Keratinocyte (primary cell): ENCODE data around the gene ATG2B. TPM values are rescaled to one million over a fixed set of nuclear protein-coding genes. Genes with fewer than 3 reads are reported as not detected.

Source experiments
- DNase-seq: peaks from one replicate; pipeline ENCODE4 v3.0.0-alpha.2; 2011; ENCODE audit warnings: low read depth, missing footprints, low spot score
- FAIRE-seq: peaks from 2 replicates; lab custom pipeline; 2011; peaks lifted over from hg19 to GRCh38; lab: Jason Lieb, UNC
- H2AFZ ChIP-seq: 2 replicates; pipeline ENCODE4 v1.6.0; 2012; ENCODE audit warnings: low read length, control low read depth, inconsistent platforms; ENCODE audit not compliant: control insufficient read depth
- H3K27ac ChIP-seq: 2 replicates; pipeline ENCODE4 v1.5.1; 2011; ENCODE audit warnings: low read length; ENCODE audit not compliant: control insufficient read depth, insufficient read depth
- H3K27me3 ChIP-seq: 3 replicates; pipeline ENCODE4 v1.6.0; 2011; ENCODE audit warnings: low read length; ENCODE audit not compliant: control insufficient read depth, insufficient read depth; ENCODE audit errors: extremely low read depth
- H3K36me3 ChIP-seq, 2 experiments: 2 replicates in 1 of 2; 3 replicates in 1 of 2; pipeline ENCODE4 v1.5.1; 2011; ENCODE audit warnings: low read length in 2 of 2, mild to moderate bottlenecking in 1 of 2; ENCODE audit not compliant: control insufficient read depth in 2 of 2, insufficient read depth in 2 of 2; ENCODE audit errors: extremely low read depth in 1 of 2
- H3K4me1 ChIP-seq: 3 replicates; pipeline ENCODE4 v1.5.1; 2011; ENCODE audit warnings: low read length; ENCODE audit not compliant: control insufficient read depth, insufficient read depth; ENCODE audit errors: extremely low read depth
- H3K4me2 ChIP-seq: 3 replicates; pipeline ENCODE4 v1.6.0; 2011; ENCODE audit warnings: low read depth, low read length; ENCODE audit not compliant: control insufficient read depth, insufficient read depth; ENCODE audit errors: extremely low read depth
- H3K4me3 ChIP-seq, 3 experiments: fragments of 200-600 bp in 1 of 3; sonication (generic) in 1 of 3; 2 replicates in 2 of 3; 3 replicates in 1 of 3; pipeline ENCODE4 v1.5.1; 2011 to 2016; ENCODE audit warnings: low read length in 3 of 3, mild to moderate bottlenecking in 3 of 3, control low read depth in 2 of 3, inconsistent platforms in 1 of 3, low read depth in 1 of 3, mixed read lengths in 1 of 3, mixed run types in 1 of 3, moderate library complexity in 1 of 3; ENCODE audit not compliant: control insufficient read depth in 2 of 3, insufficient read depth in 2 of 3; ENCODE audit errors: extremely low read depth in 1 of 3
- H3K79me2 ChIP-seq: 2 replicates; pipeline ENCODE4 v1.6.0; 2012; ENCODE audit warnings: low read length; ENCODE audit not compliant: control insufficient read depth, insufficient read depth
- H3K9ac ChIP-seq: 3 replicates; pipeline ENCODE4 v1.6.0; 2011; ENCODE audit warnings: low read length; ENCODE audit not compliant: control insufficient read depth, insufficient read depth; ENCODE audit errors: extremely low read depth
- H3K9me1 ChIP-seq: 3 replicates; pipeline ENCODE4 v1.6.0; 2011; ENCODE audit warnings: low read length; ENCODE audit not compliant: control insufficient read depth, insufficient read depth; ENCODE audit errors: extremely low read depth
- H3K9me3 ChIP-seq: 2 replicates; pipeline ENCODE4 v1.5.1; 2012; ENCODE audit warnings: low read depth, low read length; ENCODE audit not compliant: control insufficient read depth
- H4K20me1 ChIP-seq: 3 replicates; pipeline ENCODE4 v1.6.0; 2011; ENCODE audit warnings: low read length; ENCODE audit not compliant: control insufficient read depth, insufficient read depth; ENCODE audit errors: extremely low read depth
- EZH2 ChIP-seq: IDR thresholded peaks from one replicate; pipeline ENCODE4 v1.6.1; 2012; ENCODE audit warnings: inconsistent platforms, mild to moderate bottlenecking, low read length, moderate library complexity
- dilution Hi-C: fragments of 300-500 bp; cut with MboI; formaldehyde crosslinking; loops from one replicate; pipeline ENCODE4 v1.7.0; 2020; ENCODE audit warnings: low sequenced_read_pairs; ENCODE audit not compliant: extremely low pct_ligation_motif_present
- polyA plus RNA-seq, 5 experiments: library from polyadenylated mRNA; depleted of rRNA in 3 of 5; stranded (reverse) in 3 of 5; stranded (forward) in 1 of 5; unstranded in 1 of 5; fragments of >200 nt; gene quantifications; 1 replicate in 1 of 5; 2 replicates in 3 of 5; 3 replicates in 1 of 5; pipeline versions ENCODE4 v1.2.1 to v1.2.3, GENCODE V29; 2011 to 2012; ENCODE audit warnings: missing spikeins in 2 of 5, low read depth in 1 of 5, low replicate concordance in 1 of 5
- TF ChIP-seq, protein P1 (sequence below), 3 experiments: IDR thresholded peaks in 1 of 3; conservative IDR thresholded peaks in 1 of 3; optimal IDR thresholded peaks in 1 of 3; 2 replicates in 2 of 3; 3 replicates in 1 of 3; pipeline versions ENCODE3 to v1.5.1; 2011; ENCODE audit warnings: low read length in 3 of 3, mild to moderate bottlenecking in 3 of 3, moderate library complexity in 2 of 3, control low read depth in 1 of 3, inconsistent platforms in 1 of 3; ENCODE audit not compliant: insufficient read depth in 2 of 3; ENCODE audit errors: extremely low read depth in 1 of 3

The ATG2B gene
- polyA plus RNA-seq, 1 donor (not counting 4 experiments of a cell fraction or from before 2014, with no cell fraction given), result 11.4 TPM

DNA sequence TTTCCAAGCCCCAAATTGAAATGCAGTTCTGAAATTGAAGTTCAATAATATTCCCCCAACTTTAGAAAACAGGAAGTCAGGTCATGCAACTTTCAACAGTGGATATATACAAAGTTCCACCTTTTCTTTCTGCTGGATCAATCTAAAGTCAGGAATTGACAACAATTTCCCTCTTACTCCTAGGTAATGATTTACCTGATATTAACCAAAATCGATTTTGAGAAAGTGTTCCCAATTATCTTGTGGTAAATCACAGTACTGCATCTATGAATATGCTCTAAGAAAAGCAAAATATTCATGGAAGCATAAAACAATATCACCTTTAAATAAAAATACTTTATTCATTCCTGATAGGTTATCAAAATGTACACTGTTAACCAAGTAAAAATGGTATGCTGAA is 78.7 kb downstream of the ATG2B start:
- no peak overlapping the region for H2AFZ ChIP-seq
- no peaks in the 10 kb centered on the region for H3K79me2 ChIP-seq
- dilution Hi-C loops, result no loop called here
- peaks cover 5 to 15% of the 10 kb centered on the region in 2 experiments for H3K36me3 ChIP-seq
- DNase-seq (no peak), FAIRE-seq (no peak)
- TF ChIP-seq EZH2, result no peak
- TF ChIP-seq, protein P1, sequence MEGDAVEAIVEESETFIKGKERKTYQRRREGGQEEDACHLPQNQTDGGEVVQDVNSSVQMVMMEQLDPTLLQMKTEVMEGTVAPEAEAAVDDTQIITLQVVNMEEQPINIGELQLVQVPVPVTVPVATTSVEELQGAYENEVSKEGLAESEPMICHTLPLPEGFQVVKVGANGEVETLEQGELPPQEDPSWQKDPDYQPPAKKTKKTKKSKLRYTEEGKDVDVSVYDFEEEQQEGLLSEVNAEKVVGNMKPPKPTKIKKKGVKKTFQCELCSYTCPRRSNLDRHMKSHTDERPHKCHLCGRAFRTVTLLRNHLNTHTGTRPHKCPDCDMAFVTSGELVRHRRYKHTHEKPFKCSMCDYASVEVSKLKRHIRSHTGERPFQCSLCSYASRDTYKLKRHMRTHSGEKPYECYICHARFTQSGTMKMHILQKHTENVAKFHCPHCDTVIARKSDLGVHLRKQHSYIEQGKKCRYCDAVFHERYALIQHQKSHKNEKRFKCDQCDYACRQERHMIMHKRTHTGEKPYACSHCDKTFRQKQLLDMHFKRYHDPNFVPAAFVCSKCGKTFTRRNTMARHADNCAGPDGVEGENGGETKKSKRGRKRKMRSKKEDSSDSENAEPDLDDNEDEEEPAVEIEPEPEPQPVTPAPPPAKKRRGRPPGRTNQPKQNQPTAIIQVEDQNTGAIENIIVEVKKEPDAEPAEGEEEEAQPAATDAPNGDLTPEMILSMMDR (optimal IDR thresholded peaks at IDR 0.05 in 1 of 3, IDR thresholded peaks at IDR 0.05 in 1 of 3, conservative IDR thresholded peaks at IDR 0.05 in 1 of 3; ENCODE audit: extremely low read depth in 1 of 3, insufficient read depth in 2 of 3, low read length in 3 of 3), result no peak
- H3K27me3 ChIP-seq, result no peaks in the 10 kb centered on the region
- H3K27ac ChIP-seq, result no peak overlapping the region
- no peak overlapping the region for H3K4me3 ChIP-seq
- H4K20me1 ChIP-seq, result no peaks in the 10 kb centered on the region
- no peaks in the 10 kb centered on the region for H3K9me1 ChIP-seq
- no peak overlapping the region for H3K9ac ChIP-seq
- no peaks in the 10 kb centered on the region for H3K9me3 ChIP-seq
- H3K4me1 ChIP-seq, result peaks cover 6% of the 10 kb centered on the region
- H3K4me2 ChIP-seq, result no peak overlapping the region

DNA sequence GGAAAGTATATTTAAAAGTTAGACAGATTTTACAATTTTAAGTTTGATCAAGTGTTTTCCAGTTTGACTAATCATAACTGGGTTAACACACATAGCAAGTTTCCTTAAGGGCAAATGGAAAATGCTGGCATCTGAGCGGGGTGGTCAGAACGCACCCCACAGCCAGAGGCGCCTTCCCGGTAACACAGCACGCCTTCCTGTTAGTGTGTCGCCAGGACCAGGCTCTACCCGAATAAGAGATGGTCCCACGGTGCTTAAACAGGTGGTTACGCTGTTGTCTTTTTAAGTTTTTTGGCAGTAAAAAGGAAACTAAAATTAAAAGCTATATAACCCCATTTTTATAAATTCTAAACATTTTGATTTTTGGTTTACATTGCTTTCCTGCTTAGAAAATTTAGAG is 79.1 kb downstream of the ATG2B start:
- no peak for TF ChIP-seq EZH2
- TF ChIP-seq, protein P1 (optimal IDR thresholded peaks at IDR 0.05 in 1 of 3, IDR thresholded peaks at IDR 0.05 in 1 of 3, conservative IDR thresholded peaks at IDR 0.05 in 1 of 3; ENCODE audit: extremely low read depth in 1 of 3, insufficient read depth in 2 of 3, low read length in 3 of 3), result no peak
- Histone ChIP-seq H3K9me3 (no peaks in the 10 kb centered on the region), H3K9me1 (no peaks in the 10 kb centered on the region), H4K20me1 (no peaks in the 10 kb centered on the region), H3K4me3 (no peak overlapping the region), H3K27me3 (no peaks in the 10 kb centered on the region), H3K4me1 (peaks cover 6% of the 10 kb centered on the region), H3K4me2 (no peak overlapping the region), H3K36me3 (peaks cover 3 to 15% of the 10 kb centered on the region in 2 experiments), H3K27ac (no peak overlapping the region), H2AFZ (no peak overlapping the region), H3K9ac (no peak overlapping the region), H3K79me2 (no peaks in the 10 kb centered on the region)
- no peak for DNase-seq
- no peak for FAIRE-seq
- dilution Hi-C loops, result no loop called here
